ENCODE measurements around the gene C1QB. TPM values are rescaled to one million over a fixed set of nuclear protein-coding genes. Genes with fewer than 3 reads are reported as not detected.

The C1QB gene
- total and polyA plus RNA-seq, 2 of the 4 experiments (the other 2 are of a cell fraction) = not detected

DNA sequence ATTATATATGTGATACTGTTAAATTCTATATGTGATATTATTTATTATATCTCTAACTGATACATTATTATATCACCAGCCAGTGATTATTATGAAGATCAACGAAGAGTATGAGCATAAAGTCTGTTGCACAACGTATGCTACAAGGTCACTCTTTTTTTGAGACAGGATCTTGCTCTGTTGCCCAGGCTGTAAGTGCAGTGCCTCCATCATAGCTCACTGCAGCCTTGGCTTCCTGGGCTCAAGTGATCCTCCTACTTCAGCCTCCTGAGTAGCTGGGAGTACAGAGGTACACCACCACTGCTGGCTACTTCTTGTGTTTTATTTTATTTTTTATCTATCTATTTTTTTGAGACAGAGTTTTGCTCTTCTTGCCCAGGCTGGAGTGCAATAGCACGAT lies 43.6 kb downstream of the C1QB start:
- Histone ChIP-seq H2BK5ac (ENCODE audit: low read depth, low read length, poor library complexity, severe bottlenecking) (no peak overlapping the region), H4K8ac (ENCODE audit: low read depth in 2 of 2, low read length in 2 of 2) (no peak overlapping the region), H3K79me1 (ENCODE audit: low read depth in 1 of 2, low read length in 2 of 2) (no peaks in the 10 kb centered on the region), H3K4me2 (ENCODE audit: low read depth, low read length) (no peak overlapping the region), H2BK120ac (ENCODE audit: low read depth, low read length) (no peak overlapping the region), H3K14ac (replicated peaks; ENCODE audit: low read depth, low read length) (no peak overlapping the region), H3K23ac (ENCODE audit: low read depth, low read length) (no peak overlapping the region), H4K5ac (ENCODE audit: low read depth, low read length) (no peak overlapping the region), H4K91ac (ENCODE audit: insufficient read depth, low read depth, low read length) (no peak overlapping the region), H3K36me3 (ENCODE audit: control insufficient read depth, insufficient read depth, low read length) (no peaks in the 10 kb centered on the region), H2AK5ac (ENCODE audit: low read depth, low read length) (no peak overlapping the region), H3K9ac (ENCODE audit: low read depth, low read length) (no peak overlapping the region), H2AK9ac (replicated peaks; ENCODE audit: low read depth, low read length, poor library complexity) (no peak overlapping the region), H2AFZ (replicated peaks; ENCODE audit: low read length, poor library complexity) (no peak overlapping the region), H4K20me1 (ENCODE audit: insufficient read depth, low read length) (no peaks in the 10 kb centered on the region), H2BK20ac (ENCODE audit: low read depth, low read length) (no peak overlapping the region), H2BK15ac (ENCODE audit: low read depth, low read length) (no peak overlapping the region), H3K4me3 (ENCODE audit: insufficient read depth, low read depth, low read length) (no peak overlapping the region), H3K27ac (ENCODE audit: insufficient read depth, low read length) (no peak overlapping the region), H3K4me1 (ENCODE audit: control insufficient read depth, insufficient read depth, low read length) (no peaks in the 10 kb centered on the region), H3K9me1 (ENCODE audit: insufficient read depth, low read length) (no peaks in the 10 kb centered on the region), H3K4ac (ENCODE audit: low read depth, low read length) (no peak overlapping the region), H3K27me3 (ENCODE audit: control insufficient read depth, insufficient read depth, low read length) (no peaks in the 10 kb centered on the region), H3K9me3 (ENCODE audit: control insufficient read depth, insufficient read depth, low read length) (no peaks in the 10 kb centered on the region), H3K18ac (ENCODE audit: low read depth, low read length) (no peak overlapping the region), H3K56ac (ENCODE audit: extremely low read depth, insufficient read depth, low read length) (no peak overlapping the region)
- ChIA-PET CTCF (interaction anchor here (1.7 kb wide), 1 partner anchor 17 kb away, joined by 4 read pairs; no protein-coding TSS in a partner anchor), POLR2A (ENCODE audit: unreplicated experiment) (no interaction called here)
- no peak for ATAC-seq (ENCODE audit: low read depth)
- in situ Hi-C loops (cut with MboI; ENCODE audit: low sequenced_read_pairs) (no loop called here), dilution Hi-C loops (cut with HindIII; ENCODE audit: low sequenced_read_pairs, unreplicated experiment) (no loop called here), intact Hi-C loops (cut with micrococcal nuclease) (no loop called here)
- TF ChIP-seq POLR2A (IDR thresholded peaks at IDR 0.05; ENCODE audit: low read depth, low read length) (no peak), RCOR1 (IDR thresholded peaks at IDR 0.05; ENCODE audit: insufficient replicate concordance, low read length) (no peak), RFX5 (IDR thresholded peaks at IDR 0.05; ENCODE audit: low read depth, low read length) (no peak), BHLHE40 (IDR thresholded peaks at IDR 0.05; ENCODE audit: low read depth, low read length) (no peak)
- DNase-seq = no peak
- 83% methylated on average over 1 of the region's 3 CpGs; no CpG with 5 or more reads in 1 of the 2 experiments for WGBS, 2 experiments (ENCODE audit: extremely low coverage in 2 of 2, insufficient read length in 1 of 2)
- BruUV-seq (replicated peaks) = no TSS peak
